Fibroblast of peridontal ligament (primary cell): Measurements from ENCODE around the gene MAGEB18.

Experiments
- DNase-seq: peaks from one replicate; pipeline ENCODE4 v3.0.0-alpha.2; 2010; ENCODE audit errors: extremely low read depth

The MAGEB18 gene

GRCh38 chrX:26138274-26138673 is at the start of gene MAGEB18:
Gene MAGEB18, plus strand, starts transcription at chrX:26138343. Its CDS starts 643 bp downstream, at chrX:26138986.
- DNase-seq = no peak

GRCh38 chrX:26100421-26100920 is 37.7 kb upstream of the MAGEB18 start:
- no peak for DNase-seq

GRCh38 chrX:26109142-26109541 is 29.0 kb upstream of the MAGEB18 start:
- DNase-seq = no peak

- no peak for DNase-seq
Observed at GRCh38 chrX:26146024-26146423, 7.9 kb downstream of the MAGEB18 start.

- DNase-seq = no peak
Observed at GRCh38 chrX:26160301-26160700, 22.2 kb downstream of the MAGEB18 start, which contains the start of gene MAGEB6B. Gene MAGEB6B, plus strand, starts transcription at chrX:26160601. Its CDS starts 0 bp downstream, at chrX:26160601.
